Measurements from ENCODE around the gene AUTS2. TPM values are rescaled to one million over a fixed set of nuclear protein-coding genes. Genes with fewer than 3 reads are reported as not detected.

The AUTS2 gene
- total and polyA plus RNA-seq, 9 of the 15 experiments (the other 6 are each of a cell fraction or from before 2014, with no cell fraction given) = 0.58 TPM; not detected in 8

DNA sequence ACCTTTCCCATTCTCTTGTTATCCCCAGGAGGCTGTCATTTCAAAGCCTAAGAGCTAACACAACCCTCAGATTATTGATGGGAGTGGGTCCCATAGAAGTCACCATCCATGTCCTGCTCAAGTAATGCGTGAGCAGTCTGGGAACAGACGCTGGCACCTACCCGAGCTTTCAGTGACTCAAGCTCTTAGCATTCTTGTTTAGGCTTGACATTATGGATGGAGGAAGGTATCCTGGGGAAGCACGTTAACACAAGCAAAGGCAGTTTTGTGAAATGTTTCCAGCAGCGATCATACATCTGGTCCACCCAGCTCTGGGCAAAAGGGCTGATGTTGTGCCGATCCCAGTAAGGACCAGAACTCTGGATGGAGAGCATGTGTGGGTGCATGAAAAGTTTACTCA is 30.0 kb upstream of the AUTS2 start:
- Histone ChIP-seq H2AFZ (ENCODE audit: low read depth, low read length) (no peak overlapping the region), H3K36me3 (ENCODE audit: control insufficient read depth, insufficient read depth, low read length) (no peaks in the 10 kb centered on the region), H3K4me2 (ENCODE audit: insufficient read depth, low read length) (no peak overlapping the region), H3K4me1 (replicated peaks in 1 of 2; ENCODE audit: control insufficient read depth in 2 of 2, insufficient read depth in 2 of 2, low read length in 2 of 2) (no peaks in the 10 kb centered on the region), H3K79me2 (ENCODE audit: control insufficient read depth, insufficient read depth, low read length) (no peaks in the 10 kb centered on the region), H3K4me3 (no peak overlapping the region), H3K9ac (ENCODE audit: insufficient read depth in 1 of 2, low read depth in 2 of 2, low read length in 2 of 2) (no peak overlapping the region), H3K9me3 (replicated peaks; ENCODE audit: control insufficient read depth, insufficient read depth, low read depth, low read length) (no peaks in the 10 kb centered on the region), H4K20me1 (replicated peaks; ENCODE audit: control insufficient read depth, insufficient read depth, low read length) (no peaks in the 10 kb centered on the region), H3K9me1 (ENCODE audit: control insufficient read depth, insufficient read depth, low read length) (no peaks in the 10 kb centered on the region), H3K27me3 (ENCODE audit: control insufficient read depth in 2 of 2, insufficient read depth in 2 of 2, low read length in 2 of 2) (peaks cover 3 to 6% of the 10 kb centered on the region in 2 experiments; a peak in 2 of 5 replicates), H3K27ac (ENCODE audit: extremely low read depth, low read depth, low read length) (no peak overlapping the region)
- ATAC-seq (no peak), FAIRE-seq (no peak), DNase-seq (ENCODE audit: extremely low read depth in 1 of 4, low spot score in 3 of 4) (no peak)
- intact Hi-C loops (cut with micrococcal nuclease) = no loop called here
- ChIA-PET POLR2A (interaction anchor here (0.6 to 1.1 kb wide), 2 partner anchors 9 kb away, joined by 3 to 4 read pairs; no protein-coding TSS in a partner anchor), CTCF (ENCODE audit: low intra/inter-chr PET ratio) (no interaction called here)
- in situ Hi-C loops (cut with MboI) = no loop called here
- no TSS peak for BruUV-seq (replicated peaks)
- TF ChIP-seq GABPA (tag; conservative IDR thresholded peaks at IDR 0.05; ENCODE audit: low read depth) (no peak), ZNF707 (CRISPR knock-in tag; conservative IDR thresholded peaks at IDR 0.05) (no peak), ZNF445 (CRISPR knock-in tag; IDR thresholded peaks at IDR 0.05; ENCODE audit: low read depth) (no peak), NR1H2 (CRISPR knock-in tag; IDR thresholded peaks at IDR 0.05) (no peak), NEUROD1 (IDR thresholded peaks at IDR 0.05; ENCODE audit: borderline replicate concordance, low read depth, low read length, partially characterized antibody) (no peak), SMAD2 (IDR thresholded peaks at IDR 0.05; ENCODE audit: low read depth, low read length) (no peak), ATF7 (IDR thresholded peaks at IDR 0.05) (no peak), BRCA1 (IDR thresholded peaks at IDR 0.05) (no peak), BRCA1 (CRISPR knock-in tag; IDR thresholded peaks at IDR 0.05) (no peak), TAF1 (IDR thresholded peaks at IDR 0.05; ENCODE audit: control insufficient read depth, extremely low read depth, insufficient read depth, low read length, severe bottlenecking) (no peak)
- TF ChIP-seq, protein P1, sequence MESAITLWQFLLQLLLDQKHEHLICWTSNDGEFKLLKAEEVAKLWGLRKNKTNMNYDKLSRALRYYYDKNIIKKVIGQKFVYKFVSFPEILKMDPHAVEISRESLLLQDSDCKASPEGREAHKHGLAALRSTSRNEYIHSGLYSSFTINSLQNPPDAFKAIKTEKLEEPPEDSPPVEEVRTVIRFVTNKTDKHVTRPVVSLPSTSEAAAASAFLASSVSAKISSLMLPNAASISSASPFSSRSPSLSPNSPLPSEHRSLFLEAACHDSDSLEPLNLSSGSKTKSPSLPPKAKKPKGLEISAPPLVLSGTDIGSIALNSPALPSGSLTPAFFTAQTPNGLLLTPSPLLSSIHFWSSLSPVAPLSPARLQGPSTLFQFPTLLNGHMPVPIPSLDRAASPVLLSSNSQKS (CRISPR knock-in tag; IDR thresholded peaks at IDR 0.05) = no peak
- 0% methylated on average over 6 of the region's 6 CpGs for WGBS (ENCODE audit: insufficient coverage, low coverage, missing lambda C conversion rate)
